ENCODE measurements around the gene CACUL1. TPM values are rescaled to one million over a fixed set of nuclear protein-coding genes. Genes with fewer than 3 reads are reported as not detected.

Gene CACUL1
- total RNA-seq, 2 experiments from 2014 or later, result 12.0 to 27.6 TPM

- no TSS peak for BruUV-seq (replicated peaks)
- Histone ChIP-seq H3K4me1 (ENCODE audit: insufficient read depth, low read length, poor library complexity, severe bottlenecking) (no peaks in the 10 kb centered on the region), H3K27ac (ENCODE audit: low read depth, low read length, poor library complexity, severe bottlenecking) (no peak overlapping the region), H3K9me3 (ENCODE audit: low read length) (no peaks in the 10 kb centered on the region), H3K36me3 (ENCODE audit: insufficient read depth, low read length) (peaks cover 10% of the 10 kb centered on the region), H3K9me2 (ENCODE audit: insufficient read depth, low read length) (no peaks in the 10 kb centered on the region), H4K20me1 (ENCODE audit: insufficient read depth, low read length) (no peaks in the 10 kb centered on the region), H2AFZ (ENCODE audit: low read length) (no peak overlapping the region), H3K4me3 (ENCODE audit: low read depth, low read length, poor library complexity, severe bottlenecking) (no peak overlapping the region), H3K79me2 (ENCODE audit: insufficient read depth, low read depth, low read length) (no peaks in the 10 kb centered on the region), H3K4me2 (ENCODE audit: low read length) (no peak overlapping the region)
- CTCF ChIA-PET (ENCODE audit: unreplicated experiment), result no interaction called here
- no peak for DNase-seq (ENCODE audit: low spot score)
- POLR2A ChIA-PET, result interaction anchor here (1.3 kb wide), 1 partner anchor 17 kb away, joined by 3 read pairs; no protein-coding TSS in a partner anchor
- TF ChIP-seq EZH2phosphoT487 (IDR thresholded peaks at IDR 0.05; ENCODE audit: borderline replicate concordance, low read depth, low read length), result no peak
- no peak for TF ChIP-seq CTCF (conservative IDR thresholded peaks at IDR 0.05; ENCODE audit: low read length)
- intact Hi-C loops (cut with micrococcal nuclease; ENCODE audit: unreplicated experiment), result no loop called here
These were observed 59.9 kb downstream of the CACUL1 start for GRCh38 chr10:118694848-118695247.

- CTCF ChIA-PET (ENCODE audit: unreplicated experiment), result no interaction called here
- DNase-seq (ENCODE audit: low spot score), result no peak
- no peaks in the 10 kb centered on the region for H3K4me1 ChIP-seq (ENCODE audit: insufficient read depth, low read length, poor library complexity, severe bottlenecking)
- POLR2A ChIA-PET, result interaction anchor here (0.9 kb wide), 1 partner anchor 10 kb away, joined by 4 read pairs; no protein-coding TSS in a partner anchor
- intact Hi-C loops (cut with micrococcal nuclease; ENCODE audit: unreplicated experiment), result no loop called here
- no peaks in the 10 kb centered on the region for H3K9me2 ChIP-seq (ENCODE audit: insufficient read depth, low read length)
- no TSS peak for BruUV-seq (replicated peaks)
- no peaks in the 10 kb centered on the region for H3K9me3 ChIP-seq (ENCODE audit: low read length)
- no peaks in the 10 kb centered on the region for H3K79me2 ChIP-seq (ENCODE audit: insufficient read depth, low read depth, low read length)
- H3K36me3 ChIP-seq (ENCODE audit: insufficient read depth, low read length), result peaks cover 23% of the 10 kb centered on the region
- no peaks in the 10 kb centered on the region for H4K20me1 ChIP-seq (ENCODE audit: insufficient read depth, low read length)
- no peak for TF ChIP-seq EZH2phosphoT487 (IDR thresholded peaks at IDR 0.05; ENCODE audit: borderline replicate concordance, low read depth, low read length)
- TF ChIP-seq CTCF (conservative IDR thresholded peaks at IDR 0.05; ENCODE audit: low read length), result no peak
- no peak overlapping the region for H3K4me2 ChIP-seq (ENCODE audit: low read length)
- H3K27ac ChIP-seq (ENCODE audit: low read depth, low read length, poor library complexity, severe bottlenecking), result no peak overlapping the region
- no peak overlapping the region for H2AFZ ChIP-seq (ENCODE audit: low read length)
- H3K4me3 ChIP-seq (ENCODE audit: low read depth, low read length, poor library complexity, severe bottlenecking), result no peak overlapping the region
These were observed 61.9 kb downstream of the CACUL1 start for GRCh38 chr10:118692872-118693271.

GRCh38 chr10:118689070-118689858 is 65.5 kb downstream of the CACUL1 start:
- DNase-seq (ENCODE audit: low spot score), result no peak
- TF ChIP-seq EZH2phosphoT487 (IDR thresholded peaks at IDR 0.05; ENCODE audit: borderline replicate concordance, low read depth, low read length), result no peak
- TF ChIP-seq CTCF (conservative IDR thresholded peaks at IDR 0.05; ENCODE audit: low read length), result no peak
- BruUV-seq (replicated peaks), result no TSS peak
- Histone ChIP-seq H3K9me3 (ENCODE audit: low read length) (no peaks in the 10 kb centered on the region), H3K4me2 (ENCODE audit: low read length) (no peak overlapping the region), H3K4me3 (ENCODE audit: low read depth, low read length, poor library complexity, severe bottlenecking) (no peak overlapping the region), H3K36me3 (ENCODE audit: insufficient read depth, low read length) (peaks cover 48% of the 10 kb centered on the region), H2AFZ (ENCODE audit: low read length) (no peak overlapping the region), H3K9me2 (ENCODE audit: insufficient read depth, low read length) (no peaks in the 10 kb centered on the region), H3K27ac (ENCODE audit: low read depth, low read length, poor library complexity, severe bottlenecking) (no peak overlapping the region), H3K4me1 (ENCODE audit: insufficient read depth, low read length, poor library complexity, severe bottlenecking) (no peaks in the 10 kb centered on the region), H3K79me2 (ENCODE audit: insufficient read depth, low read depth, low read length) (no peaks in the 10 kb centered on the region), H4K20me1 (ENCODE audit: insufficient read depth, low read length) (no peaks in the 10 kb centered on the region)
- ChIA-PET POLR2A (interaction anchor here (1.3 kb wide), 1 partner anchor 13 kb away, joined by 5 read pairs; no protein-coding TSS in a partner anchor), CTCF (ENCODE audit: unreplicated experiment) (no interaction called here)
- intact Hi-C loops (cut with micrococcal nuclease; ENCODE audit: unreplicated experiment), result no loop called here
